HG03457 (cell line): ENCODE data around the gene SRC.
"Not testable (repeated sequence)": the region's sequence is repeated elsewhere in the genome, so short reads cannot be mapped to it uniquely, and the experiment has no call there.

Experiments used
- ATAC-seq: cut with Tn5 transposase; IDR thresholded peaks from one replicate; pipeline ENCODE4 v1.9.1; 2021; ENCODE audit warnings: moderate number of reproducible peaks; ENCODE audit not compliant: unreplicated experiment

SRC gene

DNA sequence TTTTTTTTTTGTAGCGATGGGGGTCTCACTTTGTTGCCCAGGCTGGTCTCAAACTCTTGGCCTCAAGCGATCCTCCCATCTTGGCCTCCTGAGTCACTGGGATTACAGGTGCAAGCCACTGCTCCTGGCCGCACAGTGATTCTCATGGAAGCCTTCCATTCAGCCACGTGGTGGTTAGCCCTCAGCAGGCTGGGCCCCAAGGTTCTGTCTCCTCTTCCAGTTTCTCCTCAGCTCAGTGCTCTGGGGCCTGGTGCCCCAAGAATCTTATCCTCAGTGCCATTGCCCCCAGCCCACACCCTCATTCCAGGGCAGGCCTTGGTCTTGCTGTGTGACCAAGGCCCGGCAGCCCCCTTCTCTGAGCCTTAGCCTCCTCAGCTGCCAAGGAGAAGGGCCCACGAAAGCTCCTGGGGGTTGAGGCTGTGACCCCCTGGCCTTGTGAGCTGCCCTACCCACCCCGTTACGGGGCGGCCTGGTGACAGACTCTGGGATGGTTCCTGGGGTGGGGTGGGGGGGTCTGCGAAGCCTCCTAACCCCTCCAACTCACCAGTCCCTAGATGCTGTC is 16.4 kb downstream of the SRC start:
- no peak for ATAC-seq

DNA sequence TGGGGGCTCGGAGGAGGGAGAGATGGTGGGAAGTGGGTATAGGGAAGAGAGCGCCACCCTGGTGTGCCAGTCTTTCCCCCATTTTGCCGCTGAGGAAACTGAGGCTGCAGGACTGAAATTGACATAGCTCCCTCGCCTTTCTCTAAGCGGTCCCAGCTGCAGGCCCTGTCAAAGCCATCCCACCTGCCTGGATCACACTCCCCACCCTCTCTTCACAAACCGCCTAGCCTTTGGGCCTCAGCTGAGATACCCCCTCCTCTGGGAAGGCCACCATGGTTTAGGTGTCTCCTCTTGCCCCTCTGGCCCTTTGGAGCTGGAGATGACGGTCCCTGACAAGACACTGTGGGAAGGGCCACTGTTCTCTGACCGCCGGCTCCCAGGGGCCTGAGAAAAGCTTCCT is 16.9 kb downstream of the SRC start:
- no peak for ATAC-seq

DNA sequence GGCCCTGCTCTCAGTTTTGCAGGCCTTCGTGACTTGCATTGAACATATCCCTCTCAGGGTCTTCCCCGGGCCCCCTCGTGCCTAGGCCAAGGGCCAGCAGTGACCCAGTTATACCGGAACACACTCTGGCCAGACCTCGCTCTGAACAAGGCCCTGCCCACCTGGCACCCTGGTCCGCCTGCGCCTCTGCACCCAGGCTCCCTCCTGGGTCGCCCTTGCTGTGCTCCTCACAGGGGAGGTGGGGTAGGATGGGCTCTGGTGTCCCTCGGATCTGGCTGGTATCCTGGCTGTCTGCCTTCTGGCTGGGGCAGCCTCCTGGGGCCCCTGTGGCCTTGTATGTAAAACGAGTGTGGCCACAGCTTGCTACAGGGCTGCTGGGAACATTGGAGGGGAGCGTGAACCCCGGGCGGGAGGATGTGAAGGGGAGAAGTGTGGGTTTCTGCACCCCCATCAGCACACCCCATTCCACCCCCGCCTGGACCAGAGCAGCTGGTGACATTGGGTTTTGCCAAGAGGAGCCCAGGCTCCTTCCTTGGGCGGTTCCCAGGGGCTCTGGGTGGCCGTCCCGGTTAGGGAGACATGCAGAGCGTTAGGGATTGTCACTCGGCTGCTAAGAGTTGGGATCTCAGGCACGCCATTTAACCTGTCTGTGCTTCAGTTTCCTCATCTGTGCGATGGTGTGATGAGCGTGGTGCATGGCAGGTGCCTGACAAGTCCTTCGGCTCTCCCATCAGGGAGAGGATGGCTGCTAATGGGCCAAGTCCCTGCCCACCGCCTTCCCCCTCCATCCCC is 17.5 kb downstream of the SRC start:
- no peak for ATAC-seq

DNA sequence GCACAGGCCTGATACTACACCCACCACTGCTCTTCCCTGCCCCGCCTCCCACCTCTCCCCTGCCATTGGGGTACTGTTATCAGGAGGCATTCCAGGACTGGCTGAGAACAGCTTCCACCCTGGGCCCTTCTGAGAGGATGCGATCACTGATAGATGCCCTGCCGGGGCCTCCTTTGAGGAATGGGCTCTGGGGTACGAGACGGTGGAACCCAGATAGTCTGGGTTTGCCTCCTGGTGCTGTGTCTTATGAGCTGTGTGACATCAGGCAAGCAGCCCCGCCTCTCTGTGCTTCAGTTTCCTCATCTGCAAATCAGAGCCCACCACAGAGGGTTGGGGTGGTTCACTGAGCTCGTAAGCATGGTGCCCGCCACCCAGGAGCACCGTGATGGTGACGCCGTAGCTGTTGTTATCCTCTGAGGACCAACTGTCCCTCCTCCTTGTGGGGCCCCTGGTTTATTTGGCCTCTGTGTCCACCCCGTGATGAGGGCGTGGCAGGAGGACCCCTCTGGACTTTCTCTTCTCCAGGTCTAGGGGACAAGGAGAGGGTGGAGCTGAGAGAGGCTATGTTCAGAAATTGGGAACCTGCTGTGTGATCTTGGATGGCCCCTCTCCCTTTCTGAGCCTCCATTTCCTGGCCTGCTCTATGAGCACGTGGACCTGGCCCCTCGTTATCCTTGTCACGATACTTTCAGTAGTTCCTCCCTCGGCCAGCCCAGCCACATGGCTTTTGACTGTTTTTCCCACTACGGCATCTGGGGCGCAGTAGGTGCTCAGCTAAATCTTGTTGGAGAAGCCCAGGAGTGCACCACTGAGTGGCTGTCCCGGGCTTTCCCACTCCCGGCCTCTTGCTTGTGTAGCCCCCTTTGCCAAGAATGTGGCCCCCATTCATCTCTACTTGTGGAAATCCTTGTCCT is 18.3 kb downstream of the SRC start:
- no peak for ATAC-seq

DNA sequence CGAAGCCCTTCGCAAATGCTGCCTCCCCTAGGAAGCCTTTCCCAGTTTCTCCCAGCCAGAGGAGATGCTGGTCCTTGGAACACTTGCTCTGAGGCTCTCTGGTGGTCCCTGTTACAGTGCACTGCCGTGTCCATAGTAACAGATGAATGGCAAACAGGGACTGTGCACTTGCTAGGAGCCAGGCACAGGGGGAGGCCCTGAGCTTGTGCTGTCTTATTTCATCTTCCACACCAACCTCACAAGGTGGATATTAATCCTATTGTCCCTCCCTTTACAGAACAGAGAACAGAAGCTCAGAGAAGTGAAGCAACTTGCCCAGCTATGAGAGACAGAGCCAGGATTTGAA is 19.0 kb downstream of the SRC start:
- no peak for ATAC-seq

DNA sequence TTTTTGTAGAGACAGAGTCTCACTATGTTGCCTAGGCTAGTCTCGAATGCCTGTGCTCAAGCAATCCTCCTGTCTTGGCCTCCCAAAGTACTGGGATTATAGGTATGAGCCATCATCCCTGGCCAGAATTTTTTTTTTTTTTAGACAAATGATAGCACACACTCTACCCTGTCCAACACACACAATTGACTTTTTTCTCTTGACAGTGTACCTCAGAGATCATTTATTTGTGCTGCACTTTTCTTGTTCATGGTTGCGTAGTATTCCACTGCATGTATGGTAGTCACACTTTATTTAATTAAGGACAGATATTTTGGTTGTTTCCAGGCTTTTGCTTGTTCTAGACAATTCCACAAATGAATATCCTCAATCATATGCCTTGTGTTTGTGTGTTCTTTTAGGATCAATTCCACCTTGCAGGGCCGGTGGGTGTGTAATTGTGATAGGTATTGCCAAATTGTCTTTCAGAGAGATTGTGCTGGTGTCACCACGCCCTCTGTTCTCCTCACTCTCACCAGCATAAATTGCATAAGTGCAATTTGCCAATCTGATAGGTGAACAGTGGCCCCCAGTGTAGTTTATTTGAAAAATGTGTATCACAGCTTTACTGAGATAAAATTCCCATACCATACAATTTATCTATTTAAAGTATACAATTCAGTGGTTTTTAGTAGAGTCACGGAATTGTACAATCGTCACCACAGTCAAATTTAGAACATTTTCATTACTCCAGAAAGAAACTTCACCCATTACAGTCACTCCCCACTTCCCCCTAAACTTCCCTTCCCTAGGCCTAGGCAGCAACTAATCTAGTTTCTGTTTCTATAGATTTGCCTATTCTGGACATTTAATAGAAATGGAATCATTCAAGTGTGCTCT is 20.1 kb downstream of the SRC start:
- ATAC-seq = peak; percentile 47

DNA sequence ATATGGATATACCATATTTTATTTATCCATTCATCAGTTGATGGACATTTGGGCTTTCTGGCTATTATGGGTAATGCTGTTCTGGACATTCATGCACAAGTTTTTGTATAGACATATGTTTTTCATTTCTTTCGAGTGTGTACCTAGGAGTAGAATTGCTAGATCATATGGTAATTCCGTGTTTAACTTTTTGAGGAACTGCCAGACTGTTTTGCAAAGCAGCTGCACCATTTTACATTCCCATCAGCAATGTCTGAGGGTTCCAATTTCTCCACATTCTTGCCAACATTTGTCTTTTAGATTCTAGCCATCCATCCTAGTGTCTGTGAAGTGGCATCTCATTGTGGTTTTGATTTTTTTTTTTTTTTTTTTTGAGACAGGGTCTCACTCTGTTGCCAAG is 20.8 kb downstream of the SRC start:
- no peak for ATAC-seq

DNA sequence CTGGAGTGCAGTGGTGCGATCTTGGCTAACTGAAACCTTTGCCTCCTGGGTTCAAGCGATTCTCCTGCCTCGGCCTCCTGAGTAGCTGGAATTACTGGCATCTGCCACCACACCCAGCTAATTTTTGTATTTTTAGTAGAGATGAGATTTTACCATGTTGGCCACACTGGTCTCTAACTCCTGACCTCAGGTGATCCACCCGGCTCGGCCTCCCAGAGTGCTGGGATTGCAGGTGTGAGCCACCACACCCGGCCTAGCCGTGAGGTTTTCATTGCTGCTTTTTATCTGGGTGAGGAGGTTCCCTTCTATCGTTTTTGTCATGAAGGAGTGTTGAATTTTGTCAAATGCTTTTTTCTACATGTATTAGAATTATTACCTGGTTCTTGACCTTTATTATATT is 23.9 kb downstream of the SRC start:
- no peak for ATAC-seq

DNA sequence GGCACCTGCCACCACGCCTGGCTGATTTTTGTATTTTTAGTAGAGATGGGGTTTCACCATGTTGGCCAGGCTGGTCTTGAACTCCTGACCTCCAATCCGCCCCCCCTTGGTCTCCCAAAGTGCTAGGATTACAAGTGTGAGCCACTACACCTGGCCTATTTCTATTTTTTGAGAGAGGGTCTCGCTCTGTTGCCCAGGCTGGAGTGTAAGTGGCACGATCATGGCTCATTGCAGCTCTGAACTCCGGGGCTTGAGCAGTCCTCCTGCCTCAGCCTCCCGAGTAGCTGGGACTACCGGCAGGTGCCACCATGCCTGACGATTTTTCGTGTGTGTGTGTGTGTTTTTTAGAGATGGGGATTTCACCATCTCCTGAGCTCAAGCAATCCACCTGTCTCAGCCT is 25.9 kb downstream of the SRC start:
- ATAC-seq = not testable (repeated sequence)

DNA sequence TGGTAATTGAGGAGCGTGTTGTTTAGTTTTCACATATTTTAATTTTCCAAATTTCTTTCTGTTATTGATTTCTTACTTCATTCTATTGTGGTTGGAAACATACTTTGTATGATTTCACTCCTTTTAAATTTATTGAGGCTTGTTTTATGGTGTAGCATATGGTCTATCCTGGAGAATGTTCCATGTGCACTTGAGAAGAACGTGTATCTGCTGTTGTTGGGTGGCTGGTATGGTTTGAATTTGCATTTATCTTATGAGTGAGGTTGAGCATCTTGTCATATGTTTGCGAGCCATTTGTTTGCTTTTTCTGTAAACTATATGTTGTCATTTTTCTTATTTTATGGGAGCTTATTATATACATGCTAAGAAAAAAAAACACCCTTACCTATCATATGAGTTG is 26.5 kb downstream of the SRC start:
- no peak for ATAC-seq

DNA sequence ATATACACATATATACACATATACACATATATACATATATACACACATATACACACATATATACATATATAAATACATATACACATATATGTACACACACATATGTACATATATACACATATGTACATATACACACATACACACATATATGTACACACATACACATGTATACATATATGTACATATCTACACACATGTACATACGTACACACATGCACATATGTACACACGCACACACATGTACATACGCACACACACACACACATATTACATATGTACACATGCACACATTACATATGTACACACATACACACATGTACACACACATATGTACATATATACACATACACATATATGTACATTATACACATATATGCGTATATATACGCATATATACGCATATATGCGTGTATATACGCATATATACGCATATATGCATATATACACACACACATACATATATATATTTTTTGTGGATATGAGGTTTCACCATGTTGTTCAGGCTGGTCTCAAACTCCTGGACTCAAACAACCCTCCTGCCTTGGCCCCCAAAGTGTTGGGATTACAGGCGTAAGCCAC is 27.2 kb downstream of the SRC start:
- no peak for ATAC-seq

DNA sequence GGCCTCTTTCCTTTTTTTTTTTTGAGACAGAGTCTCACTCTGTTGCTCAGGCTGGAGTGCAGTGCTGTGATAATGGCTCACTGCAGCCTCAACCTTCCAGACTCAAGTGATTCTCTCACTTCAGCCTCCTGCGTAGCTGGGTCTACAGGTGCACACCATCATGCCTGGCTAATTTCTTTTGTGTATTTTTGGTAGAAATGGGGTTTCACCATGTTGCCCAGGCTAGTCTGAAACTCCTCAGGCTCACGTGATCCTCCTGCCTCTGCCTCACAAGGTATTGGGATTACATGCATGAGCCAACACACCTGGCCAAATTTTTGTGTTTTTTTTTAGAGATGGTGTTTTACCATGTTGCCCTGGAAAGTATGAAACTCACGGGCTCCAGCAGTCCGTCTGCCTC is 29.3 kb downstream of the SRC start:
- no peak for ATAC-seq

DNA sequence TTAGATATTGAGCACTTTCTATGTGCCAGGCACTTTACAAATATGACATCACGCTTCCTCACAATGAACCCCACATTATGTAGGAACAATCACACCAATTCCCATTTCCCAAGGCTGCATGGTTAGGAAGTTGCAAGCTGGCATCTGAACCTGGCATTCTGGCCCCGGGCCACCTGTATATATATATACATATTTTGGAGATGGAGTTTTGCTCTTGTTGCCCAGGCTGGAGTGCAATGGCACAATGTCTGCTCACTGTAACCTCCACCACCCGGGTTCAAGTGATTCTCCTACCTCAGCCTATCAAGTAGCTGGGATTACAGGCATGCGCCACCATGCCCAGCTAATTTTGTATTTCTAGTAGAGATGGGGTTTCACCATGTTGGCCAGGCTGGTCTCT is 30.4 kb downstream of the SRC start:
- no peak for ATAC-seq

DNA sequence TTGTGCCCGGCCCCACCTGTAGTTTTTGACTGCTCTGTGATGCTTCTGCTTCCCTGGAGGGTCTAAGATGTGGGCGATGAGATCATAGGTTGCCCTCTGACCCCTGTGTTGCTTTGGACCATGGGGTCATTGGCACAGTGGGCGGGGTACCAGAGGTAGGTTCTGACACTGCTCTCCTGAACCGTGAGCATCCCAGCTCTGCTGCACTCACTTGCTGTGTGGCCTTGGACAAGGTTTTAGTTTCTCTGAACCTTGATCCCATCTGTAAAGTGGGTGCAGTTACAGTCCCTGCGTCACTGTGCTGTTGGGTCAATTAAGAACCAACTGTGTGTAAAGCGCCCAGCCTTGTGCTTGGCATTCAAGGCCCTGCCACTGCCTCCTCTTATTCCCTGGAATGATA is 30.9 kb downstream of the SRC start:
- no peak for ATAC-seq

DNA sequence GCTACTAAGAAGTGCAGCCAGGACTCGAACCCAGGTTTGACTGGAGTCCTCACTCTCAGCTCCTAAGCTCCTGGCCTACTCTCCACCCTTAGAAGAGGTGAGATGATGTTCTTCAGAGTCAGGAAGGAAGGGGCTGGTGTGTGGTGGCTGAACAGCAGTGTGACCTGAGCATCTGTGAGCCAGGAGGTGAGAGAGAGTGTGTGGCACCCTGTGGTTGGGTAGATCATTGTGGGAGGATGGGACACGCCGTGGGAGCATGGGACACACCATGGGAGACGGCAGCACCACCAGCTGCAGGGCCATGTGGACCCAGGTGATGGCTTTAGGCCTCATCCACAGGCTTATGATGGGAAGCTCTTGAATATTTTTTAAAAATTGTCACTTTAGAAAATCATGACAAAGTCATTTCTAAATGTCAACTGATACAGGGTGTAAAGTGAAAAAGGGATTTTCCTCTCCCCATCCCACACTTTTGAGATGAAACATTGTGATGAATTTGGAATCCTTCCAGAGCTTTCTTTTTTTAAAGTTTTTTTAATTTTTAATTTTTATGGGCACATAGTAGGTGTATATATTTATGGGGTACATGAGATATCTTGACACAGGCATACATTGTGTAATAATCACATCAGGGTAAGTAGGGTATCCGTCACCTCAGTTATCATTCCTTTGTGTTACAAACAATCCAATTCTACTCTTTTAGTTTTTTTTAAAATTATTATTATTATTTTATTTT is 31.6 kb downstream of the SRC start:
- no peak for ATAC-seq

DNA sequence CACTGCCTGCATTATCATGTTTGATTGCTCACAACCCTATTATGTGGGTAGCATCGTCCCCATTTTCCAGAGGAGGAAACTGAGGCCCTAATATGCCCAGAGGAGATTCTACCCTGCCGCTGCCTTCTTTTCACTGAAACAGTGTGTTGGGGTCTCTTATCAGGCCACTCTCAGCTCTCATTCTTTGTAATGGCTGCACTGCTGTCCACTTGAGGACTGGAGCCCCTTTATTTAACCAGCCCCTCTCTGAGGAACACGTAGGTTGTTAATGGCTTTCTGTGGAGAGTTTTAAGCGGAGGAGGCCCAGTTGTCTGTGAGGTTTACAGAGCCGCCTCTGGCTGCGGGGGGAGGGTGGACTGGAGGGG is 32.5 kb downstream of the SRC start:
- no peak for ATAC-seq

DNA sequence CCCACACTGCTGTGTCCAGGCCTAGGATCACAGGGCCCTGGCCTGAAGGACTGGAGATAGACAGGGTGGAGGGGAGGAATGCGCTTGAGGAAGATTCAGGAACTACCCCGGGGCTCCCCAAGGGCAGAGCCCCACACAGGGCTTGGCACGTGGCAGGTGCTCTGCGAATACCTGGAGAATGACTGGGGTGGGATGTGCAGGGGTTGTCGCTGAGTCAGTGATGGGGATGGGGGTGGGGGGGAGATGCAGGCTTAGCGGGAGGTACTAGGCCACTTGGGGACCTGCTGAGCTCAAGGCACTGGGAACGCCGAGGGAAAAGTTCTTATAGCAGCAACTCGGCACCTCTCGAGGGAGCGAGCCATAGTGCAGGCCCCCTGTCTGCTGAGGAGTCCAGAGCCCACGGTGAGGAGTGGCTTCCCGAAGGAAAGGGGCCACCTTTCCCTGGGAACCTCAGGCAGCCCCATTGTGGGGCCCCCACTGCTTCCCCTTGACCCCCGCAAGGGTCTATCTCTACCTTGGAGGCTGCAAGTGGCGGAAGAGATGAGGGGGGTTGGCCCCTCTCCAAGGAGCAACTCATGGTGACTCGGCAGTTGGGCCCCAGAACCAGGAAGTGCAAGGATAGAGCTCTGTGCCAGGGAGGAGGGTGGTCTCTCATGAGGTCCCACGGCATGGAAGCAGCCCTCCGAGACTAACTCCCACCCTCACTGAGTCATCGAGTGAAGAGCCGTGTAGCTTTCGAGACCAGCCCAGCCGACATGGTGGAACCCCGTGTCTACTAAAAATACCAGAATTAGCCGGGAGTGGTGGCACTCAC is 33.1 kb downstream of the SRC start:
- no peak for ATAC-seq

DNA sequence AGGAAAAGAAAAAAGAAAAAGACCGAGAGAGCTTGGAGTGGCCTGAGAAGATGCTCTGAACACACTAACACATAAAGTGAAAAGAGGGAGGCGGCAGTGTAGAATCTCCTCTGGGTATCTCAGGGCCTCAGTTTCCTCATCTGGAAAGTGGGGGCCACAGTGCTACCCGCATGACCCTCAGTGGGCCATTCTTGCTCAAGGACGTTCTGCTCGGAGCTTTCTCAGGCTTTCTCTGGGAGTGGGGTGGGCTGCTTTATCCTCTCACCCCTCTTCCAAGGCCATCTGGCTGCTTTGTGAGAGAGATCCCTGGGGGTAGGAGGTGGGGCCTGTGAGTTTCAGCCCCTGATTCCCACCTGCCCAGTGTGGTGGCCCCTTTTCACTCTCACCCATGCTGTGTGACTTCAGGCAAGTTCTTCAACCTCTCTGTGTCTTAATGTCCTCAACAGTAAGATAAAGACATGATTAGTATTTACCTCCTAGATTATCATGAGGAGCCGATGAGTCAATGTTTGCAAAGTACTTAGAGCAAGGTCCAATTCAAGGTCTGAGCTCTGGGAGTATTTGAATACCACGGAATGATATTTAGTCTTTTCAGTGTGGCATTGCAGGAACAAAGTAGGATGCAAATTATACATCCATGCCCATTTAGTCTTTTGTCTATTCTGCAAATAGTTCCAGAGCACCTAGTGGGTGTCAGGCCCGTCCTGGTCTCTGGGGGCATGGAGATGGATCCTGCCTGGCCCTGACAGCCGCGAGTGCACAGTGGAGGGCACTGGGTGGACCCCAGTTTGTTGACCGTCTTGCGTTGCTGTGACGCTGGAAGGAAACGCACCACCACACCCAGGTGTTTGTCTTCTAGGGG is 34.3 kb downstream of the SRC start:
- no peak for ATAC-seq
